HG02678 (cell line): ENCODE measurements around the gene PHPT1.
A peak's percentile ranks its signal among the peaks of the same experiment; 100 is the strongest.
"Not testable (repeated sequence)": the region's sequence is repeated elsewhere in the genome, so short reads cannot be mapped to it uniquely, and the experiment has no call there.

Experiments
- ATAC-seq: cut with Tn5 transposase; IDR thresholded peaks from one replicate; pipeline ENCODE4 v1.9.1; 2021; ENCODE audit warnings: mild to moderate bottlenecking, moderate library complexity; ENCODE audit not compliant: unreplicated experiment

PHPT1 gene

DNA sequence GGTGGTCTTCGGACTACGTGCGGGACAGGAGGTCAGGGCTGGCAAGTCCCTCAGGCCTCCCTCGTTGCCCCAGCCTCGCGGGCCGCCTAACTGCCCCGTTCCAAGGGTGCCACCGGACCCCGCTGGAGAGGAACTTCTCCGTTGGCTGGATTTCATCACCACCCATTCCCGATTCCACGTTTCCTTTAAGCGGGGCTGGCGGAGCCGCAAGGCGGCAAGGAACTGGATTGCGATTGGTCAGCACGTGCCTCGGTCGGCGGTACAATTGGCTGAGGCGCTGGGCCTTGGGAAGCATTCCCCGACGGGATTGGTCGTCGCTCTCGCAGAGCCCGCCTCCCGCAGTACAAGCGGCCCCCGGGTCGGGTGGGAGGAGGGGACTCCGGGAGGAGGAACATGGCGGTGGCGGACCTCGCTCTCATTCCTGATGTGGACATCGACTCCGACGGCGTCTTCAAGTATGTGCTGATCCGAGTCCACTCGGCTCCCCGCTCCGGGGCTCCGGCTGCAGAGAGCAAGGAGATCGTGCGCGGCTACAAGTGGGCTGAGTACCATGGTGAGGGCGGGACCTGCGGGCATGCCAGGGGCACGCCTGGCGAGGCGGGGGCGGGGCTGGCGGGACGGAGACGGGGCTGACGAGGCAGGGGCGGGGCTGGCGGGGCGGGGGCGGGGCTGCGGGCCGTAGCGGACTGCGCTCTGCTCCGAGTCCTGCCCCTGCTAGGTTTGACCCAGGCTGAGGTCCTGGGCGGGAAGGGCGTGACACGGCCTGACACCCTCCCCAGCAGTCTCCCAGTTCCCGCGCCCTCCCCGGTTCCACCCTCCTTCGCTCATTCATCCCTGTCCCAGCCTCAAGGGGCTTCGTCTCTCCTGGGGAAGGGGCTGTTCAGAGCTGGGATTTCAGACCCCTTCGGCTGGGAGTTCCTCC, at the start of gene PHPT1:
PHPT1 (plus strand) TSS at position 372 of the 922 bp plus-strand sequence; CDS start at position 394, 22 bp downstream.
- ATAC-seq: peak; percentile 79

DNA sequence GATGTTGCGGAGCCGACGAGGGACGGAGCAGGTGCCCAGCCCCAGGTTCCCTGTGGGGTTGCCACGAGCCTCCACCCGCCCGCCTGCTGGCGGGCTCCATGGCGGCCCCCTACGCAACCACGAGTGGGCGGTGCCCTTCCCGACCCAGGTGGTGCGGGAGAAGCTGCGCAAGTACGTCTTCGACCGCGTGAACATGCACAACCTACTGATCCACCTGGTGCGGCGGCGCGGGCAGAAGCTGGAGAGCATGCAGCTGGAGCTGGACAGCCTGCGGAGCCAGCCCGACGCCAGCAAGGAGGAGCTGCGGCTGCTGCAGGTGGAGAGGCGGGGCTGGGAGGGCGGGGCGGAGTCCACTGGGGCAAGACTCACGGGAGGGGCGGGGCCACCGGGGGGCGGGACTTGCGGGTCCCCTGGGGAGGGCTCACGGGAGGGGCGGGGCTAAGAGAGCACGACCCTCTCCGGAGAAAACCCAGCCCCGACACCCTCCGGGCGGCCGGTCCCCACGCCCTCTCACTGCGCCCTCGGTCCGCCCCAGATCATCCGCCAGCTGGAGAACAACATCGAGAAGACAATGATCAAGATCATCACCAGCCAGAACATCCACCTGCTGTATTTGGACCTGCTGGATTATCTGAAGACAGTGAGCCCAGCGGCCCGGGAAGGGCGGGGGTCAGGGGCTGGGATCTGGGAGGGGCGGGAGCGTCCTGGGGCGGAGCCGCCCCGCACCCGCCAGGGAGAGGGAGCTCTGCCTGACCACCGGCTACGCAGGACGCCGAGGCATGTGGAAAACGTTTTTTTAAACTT, 49.2 kb upstream of the PHPT1 start:
- no peak for ATAC-seq

- ATAC-seq: no peak
Observed at GRCh38 chr9:136802321-136802720, 46.9 kb upstream of the PHPT1 start.

- ATAC-seq: not testable (repeated sequence)
Observed at GRCh38 chr9:136803009-136803550, 46.1 kb upstream of the PHPT1 start.

GRCh38 chr9:136803551-136804508, 45.4 kb upstream of the PHPT1 start:
- no peak for ATAC-seq

- no peak for ATAC-seq
Observed at GRCh38 chr9:136804509-136805206, 44.6 kb upstream of the PHPT1 start.

DNA sequence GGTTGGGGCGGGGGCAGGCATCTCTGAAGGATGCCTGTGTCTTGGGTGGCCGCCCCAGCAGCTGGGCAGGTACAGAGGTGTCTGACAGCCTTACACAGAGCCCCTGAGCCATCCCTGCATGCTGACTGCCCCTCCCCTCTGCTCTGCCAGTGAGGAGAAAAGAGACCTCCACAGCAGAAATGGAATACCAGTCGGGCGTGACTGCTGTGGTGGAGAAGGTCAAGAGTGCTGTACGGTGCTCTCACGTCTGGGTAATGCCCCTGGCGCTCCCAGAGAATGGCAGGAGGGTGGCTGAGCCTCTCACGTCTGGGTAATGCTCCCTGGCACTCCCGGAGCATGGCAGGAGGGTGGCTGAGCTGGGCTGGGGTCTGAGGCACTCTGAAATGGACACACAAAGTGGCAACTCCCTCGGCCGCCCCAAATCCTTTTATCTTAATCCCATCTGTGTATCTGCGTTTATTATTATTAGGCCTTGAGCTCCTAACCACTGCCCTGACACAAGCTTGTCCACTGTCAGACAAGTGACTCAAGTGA, 43.9 kb upstream of the PHPT1 start:
- ATAC-seq: no peak

DNA sequence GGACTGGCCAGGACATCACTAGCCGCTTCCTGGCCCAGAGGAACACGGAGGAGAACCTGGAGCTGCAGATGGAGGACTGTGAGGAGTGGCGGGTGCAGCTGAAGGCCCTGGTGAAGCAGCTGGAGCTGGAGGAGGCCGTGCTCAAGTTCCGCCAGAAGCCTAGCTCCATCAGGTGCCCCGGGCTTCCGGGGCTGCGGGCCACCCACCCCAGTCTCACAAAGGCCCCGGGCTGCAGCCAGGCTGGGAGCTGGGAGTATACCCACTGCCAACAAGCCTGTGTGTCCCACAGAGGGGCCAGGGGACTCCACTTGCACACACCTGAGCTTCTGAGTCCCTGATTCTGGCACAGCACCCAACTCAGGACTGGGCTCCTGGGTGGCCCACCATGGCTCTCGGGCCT, 43.1 kb upstream of the PHPT1 start:
- ATAC-seq: no peak

- ATAC-seq: no peak
Observed at GRCh38 chr9:136806631-136807201, 42.5 kb upstream of the PHPT1 start.

DNA sequence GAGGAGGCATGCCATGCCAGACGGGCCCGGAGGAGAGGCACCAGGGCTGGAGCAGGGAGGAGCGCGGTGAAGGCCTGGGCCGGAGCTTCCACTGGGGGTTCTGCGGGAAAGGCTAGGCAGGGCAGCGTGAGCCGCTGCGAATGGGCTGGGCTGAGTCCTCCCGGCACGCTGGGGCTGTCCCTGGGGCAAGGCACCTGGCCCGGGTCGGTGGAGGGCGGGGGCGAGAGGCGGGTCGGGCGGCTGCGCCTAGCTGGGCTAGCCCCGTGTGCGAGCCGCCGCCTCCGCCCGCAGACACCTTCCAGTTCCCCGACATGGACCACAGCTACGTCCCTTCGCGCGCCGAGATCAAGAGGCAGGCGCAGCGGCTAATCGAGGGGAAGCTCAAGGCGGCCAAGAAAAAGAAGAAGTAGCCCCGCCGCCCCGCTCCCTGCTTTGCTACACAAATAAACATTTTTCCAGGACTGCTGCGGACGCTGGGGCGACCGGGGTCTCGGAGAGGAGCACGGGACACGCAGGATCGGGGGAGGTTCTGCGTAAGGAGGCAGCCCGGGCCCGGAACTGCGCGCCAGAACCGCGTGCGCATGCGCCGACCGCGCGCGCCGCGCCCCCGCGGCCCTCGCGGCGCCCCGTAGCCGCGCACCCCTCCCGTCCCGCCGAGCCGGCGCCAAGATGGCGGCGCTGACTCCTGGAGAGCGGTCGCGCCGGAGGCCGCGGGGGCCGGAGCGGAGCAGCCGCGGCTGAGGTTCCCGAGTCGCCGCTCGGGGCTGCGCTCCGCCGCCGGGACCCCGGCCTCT, 41.7 kb upstream of the PHPT1 start, which contains the start of gene RABL6:
RABL6 (plus strand) TSS at position 668 of the 794 bp plus-strand sequence. CDS start 249 bp downstream, outside the sequence.
- ATAC-seq: peak; percentile 81

DNA sequence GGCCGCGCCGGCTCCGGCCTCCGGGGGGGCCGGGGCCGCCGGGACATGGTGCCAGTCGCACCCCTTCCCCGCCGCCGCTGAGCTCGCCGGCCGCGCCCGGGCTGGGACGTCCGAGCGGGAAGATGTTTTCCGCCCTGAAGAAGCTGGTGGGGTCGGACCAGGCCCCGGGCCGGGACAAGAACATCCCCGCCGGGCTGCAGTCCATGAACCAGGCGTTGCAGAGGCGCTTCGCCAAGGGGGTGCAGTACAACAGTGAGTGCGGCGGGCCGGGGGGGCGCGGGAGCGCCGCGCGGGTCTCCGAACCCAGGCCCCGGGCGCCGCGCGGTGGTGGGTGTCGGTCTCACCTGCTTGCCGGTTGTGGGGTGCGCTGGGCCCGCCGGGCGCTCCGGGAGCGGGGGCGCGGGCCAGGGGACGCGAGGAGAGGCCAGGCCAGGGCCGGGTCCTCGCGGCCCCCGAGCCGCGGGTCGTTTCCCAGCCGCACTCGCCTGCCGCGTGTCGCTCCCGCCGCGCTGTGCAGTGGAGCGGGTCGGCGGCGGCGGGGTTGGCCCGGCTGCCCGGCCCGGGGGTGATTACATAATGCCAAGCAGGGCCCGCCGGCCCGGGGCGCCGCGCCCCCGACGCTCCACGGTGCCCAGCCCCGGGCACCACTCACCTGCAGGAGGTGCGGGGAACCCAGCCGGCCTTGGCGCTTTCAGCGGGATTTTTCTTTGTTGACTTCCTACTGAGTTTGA, 41.0 kb upstream of the PHPT1 start:
- peak; percentile 35 for ATAC-seq

DNA sequence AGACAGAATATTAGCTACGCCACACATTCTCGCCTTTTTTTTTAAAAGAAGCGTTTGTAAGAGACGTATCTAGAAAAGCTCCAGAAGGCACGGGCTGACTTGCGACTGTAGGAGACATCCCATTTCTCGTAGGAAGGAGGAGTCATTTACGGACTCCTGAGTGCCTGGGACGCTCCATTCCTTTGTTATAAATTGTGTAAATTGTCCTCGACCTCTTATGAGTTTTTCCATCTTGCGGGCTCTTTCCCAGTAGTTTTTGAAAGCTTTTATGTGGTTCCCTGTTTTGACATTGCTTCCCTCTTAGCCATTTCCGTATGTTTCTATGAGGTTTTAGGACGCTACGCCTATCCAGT, 40.4 kb upstream of the PHPT1 start:
- no peak for ATAC-seq

DNA sequence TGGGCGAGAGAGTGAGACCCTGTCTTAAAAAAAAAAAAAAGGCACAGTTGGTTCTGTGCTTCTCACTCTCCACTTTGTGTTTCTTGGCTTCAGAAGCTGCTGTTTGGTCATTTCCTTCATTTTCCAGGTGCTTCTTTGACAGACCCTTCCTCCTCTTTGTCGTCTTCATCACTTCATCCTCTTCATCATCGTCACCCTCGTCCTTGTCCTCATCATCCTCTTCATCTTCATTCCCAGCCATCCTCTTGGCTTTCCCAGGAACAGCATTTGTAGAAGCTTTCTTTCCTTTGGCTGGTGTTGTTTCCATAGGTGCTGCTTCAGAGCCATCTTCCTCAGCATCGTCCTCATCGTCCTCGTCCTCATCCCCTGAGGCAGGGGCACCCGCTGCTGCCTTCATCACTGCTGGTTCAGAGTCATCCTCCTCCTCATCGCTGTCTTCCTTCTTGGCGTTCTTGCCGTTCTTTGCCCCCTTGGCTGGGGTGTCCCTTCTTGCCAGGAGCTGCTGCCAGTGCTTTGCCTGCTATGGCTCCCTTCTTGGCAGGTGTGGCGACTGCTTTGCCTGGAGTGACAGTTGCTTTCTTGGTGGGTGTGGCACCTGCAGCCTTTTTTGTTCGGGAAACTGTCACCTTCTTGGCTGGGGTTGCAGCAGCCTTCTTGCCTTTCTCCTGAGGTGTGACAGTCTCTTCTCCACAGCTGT, 34.3 kb upstream of the PHPT1 start:
- no peak for ATAC-seq

GRCh38 chr9:136815422-136815782, 33.8 kb upstream of the PHPT1 start:
- ATAC-seq: no peak

DNA sequence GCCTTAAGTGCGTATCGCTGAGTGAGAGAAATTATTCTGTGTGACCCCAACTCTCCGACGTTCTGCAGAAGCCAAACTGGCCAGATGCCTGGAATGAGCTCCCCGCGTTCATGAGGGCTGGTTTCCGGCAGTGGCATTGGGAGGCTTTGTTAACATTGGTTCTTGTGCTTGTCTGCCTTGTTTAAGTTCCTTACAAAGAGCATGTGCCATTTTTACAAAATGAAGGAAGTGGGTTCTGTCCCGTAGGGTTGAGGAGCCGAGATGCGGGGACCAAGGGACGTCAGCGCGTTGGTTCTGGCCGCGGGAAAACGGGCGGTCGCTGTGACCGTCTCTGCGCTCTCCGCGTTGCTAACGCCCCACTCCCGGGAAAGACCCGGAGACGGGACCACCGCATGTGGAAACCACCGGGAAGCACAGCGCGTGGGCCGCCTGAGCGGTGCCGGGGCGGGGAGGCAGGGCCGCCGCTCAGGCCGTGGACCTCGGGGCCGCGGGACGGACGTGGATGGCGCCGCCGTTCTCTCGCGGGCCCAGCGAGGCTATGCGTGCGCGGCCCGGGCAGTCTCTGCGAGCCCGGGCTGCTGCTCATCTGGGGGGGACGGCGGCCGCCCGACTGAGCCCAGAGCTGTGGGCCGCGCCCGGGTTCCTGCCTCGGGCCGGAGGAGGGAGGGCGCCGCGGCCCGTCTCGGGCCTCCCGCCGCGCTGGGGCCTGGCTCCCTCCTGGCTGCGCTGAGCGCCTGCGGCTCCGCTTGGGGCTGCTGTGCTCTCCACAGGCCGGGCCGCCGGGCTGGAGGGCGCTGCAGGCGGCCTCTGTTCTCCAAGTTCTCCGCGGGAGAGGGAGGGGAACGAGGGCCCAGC, 28.0 kb upstream of the PHPT1 start:
- ATAC-seq: no peak

- no peak for ATAC-seq
Observed at GRCh38 chr9:136821826-136822544, 27.2 kb upstream of the PHPT1 start.
